Aortic smooth muscle cell (primary cell): ENCODE measurements around the gene TNS1. TPM values are rescaled to one million over a fixed set of nuclear protein-coding genes. Genes with fewer than 3 reads are reported as not detected.

Source experiments
- total RNA-seq: library from RNA; depleted of rRNA; stranded (reverse); fragments of >200 nt; gene quantifications from 2 replicates; pipeline ENCODE4 v1.2.3, GENCODE V29; 2014

Gene TNS1
- total RNA-seq = 71.2 and 100 TPM in 2 replicates

GRCh38 chr2:218002845-218003180, at the start of gene TNS1:
TSS of gene TNS1 (minus strand) at chr2:218002995. CDS start at chr2:218002872, 123 bp downstream.

Other genes with a start within 250 kb of the TNS1 start
- gene RUFY4, start 66.3 kb upstream of the TNS1 start, total RNA-seq = not detected in 2 replicates
- gene CXCR2, start 123.0 kb upstream of the TNS1 start, total RNA-seq = not detected in 2 replicates
- not detected in 2 replicates for gene CXCR1, start 164.0 kb upstream of the TNS1 start, total RNA-seq
- gene ARPC2, start 214.2 kb upstream of the TNS1 start, total RNA-seq = 403 and 416 TPM in 2 replicates